AG10803 (cell line): ENCODE results near the gene GALNT2.

Source experiments
- DNase-seq: peaks from one replicate; pipeline ENCODE4 v3.0.0; 2010; ENCODE audit warnings: low read depth
- H3K4me3 ChIP-seq: 2 replicates; pipeline ENCODE4 v1.5.1; 2011; ENCODE audit warnings: mild to moderate bottlenecking, low read length, control low read depth
- CTCF ChIP-seq: conservative IDR thresholded peaks from 2 replicates; pipeline ENCODE4 v1.5.1; 2011; ENCODE audit warnings: mild to moderate bottlenecking, low read length, control low read depth, inconsistent platforms

Gene GALNT2

DNA sequence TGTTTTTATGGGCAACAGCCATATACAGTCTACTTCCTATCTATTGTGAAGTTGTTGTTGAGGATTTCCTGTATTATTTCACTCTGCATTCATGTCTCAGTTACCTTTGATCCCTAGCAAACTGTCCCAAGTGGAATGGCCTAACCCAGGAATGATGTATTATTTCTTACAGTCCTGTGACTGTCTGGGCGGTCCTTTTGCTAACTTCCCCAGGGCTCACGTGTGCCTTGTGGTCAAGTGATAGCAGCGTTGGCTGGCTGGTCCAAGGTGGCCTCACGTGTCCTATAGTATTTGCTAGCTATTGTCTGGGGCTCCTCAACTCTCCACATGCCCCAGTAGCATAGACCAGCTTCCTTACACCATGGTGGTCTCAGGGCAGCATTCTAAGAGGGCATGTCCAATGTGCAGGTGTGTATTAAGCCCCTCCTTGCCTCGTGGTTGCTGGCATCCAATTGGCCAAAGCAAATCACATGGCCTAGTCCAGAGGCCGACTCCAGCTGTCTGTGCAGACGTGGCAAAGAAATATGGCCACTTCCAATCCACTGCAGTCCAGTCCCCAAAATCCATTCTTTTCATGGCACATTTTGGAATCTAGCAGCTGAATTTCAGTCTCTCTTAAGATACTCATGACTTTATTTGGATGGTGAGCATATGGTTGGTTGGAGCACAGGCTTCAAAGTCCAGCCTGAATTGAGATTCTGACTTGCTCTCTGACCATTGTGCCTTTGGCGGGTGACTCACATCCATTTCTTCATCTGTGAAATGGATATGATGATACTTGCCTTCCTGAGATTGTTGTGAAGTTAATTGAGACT lies 94.1 kb downstream of the GALNT2 start:
- H3K4me3 ChIP-seq: no peak overlapping the region
- DNase-seq: no peak
- no peak for TF ChIP-seq CTCF

DNA sequence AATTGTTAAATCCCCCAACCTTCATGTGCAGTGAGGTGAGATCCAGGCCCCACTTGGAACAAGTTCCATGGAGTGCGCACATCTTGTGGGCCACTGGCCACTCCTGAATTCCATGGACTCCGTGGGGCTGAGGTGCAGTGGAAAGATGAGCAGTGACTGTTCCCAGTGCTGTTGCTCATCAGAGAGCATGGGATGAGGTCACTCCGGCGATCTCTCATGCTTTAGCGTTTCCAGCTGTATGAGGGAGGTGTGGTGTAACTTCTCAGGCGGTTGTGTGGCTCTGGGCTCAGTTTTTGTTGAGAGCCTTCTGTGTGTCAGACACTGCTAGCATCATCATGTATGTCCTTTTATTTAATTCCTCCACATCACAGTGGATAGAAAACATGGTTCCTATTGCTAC lies 96.2 kb downstream of the GALNT2 start:
- DNase-seq: peak; percentile 88
- no peak for TF ChIP-seq CTCF
- no peak overlapping the region for H3K4me3 ChIP-seq

DNA sequence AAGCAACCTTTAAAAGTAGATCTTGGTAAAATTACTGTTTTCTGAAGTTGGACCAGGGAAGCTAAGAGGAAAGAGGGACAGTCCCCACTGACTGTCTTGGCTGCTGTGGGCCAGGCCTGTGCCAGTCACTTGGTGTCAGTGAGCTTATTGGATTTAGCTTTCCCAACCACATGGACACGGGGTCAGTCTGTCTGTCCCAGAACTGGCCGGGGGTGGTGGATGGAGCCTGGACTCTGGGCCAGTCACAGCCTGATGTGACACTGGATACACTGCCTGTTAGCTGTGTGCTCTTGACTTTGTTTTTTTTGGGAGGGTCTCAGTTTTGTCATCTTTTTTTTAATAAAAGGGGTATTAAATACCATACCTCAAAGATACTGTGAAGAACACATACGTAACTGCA lies 96.7 kb downstream of the GALNT2 start:
- no peak for DNase-seq
- no peak overlapping the region for H3K4me3 ChIP-seq
- no peak for TF ChIP-seq CTCF

- no peak for DNase-seq
- TF ChIP-seq CTCF: no peak
- no peak overlapping the region for H3K4me3 ChIP-seq
Observed at GRCh38 chr1:230165536-230165935, 98.5 kb downstream of the GALNT2 start.

DNA sequence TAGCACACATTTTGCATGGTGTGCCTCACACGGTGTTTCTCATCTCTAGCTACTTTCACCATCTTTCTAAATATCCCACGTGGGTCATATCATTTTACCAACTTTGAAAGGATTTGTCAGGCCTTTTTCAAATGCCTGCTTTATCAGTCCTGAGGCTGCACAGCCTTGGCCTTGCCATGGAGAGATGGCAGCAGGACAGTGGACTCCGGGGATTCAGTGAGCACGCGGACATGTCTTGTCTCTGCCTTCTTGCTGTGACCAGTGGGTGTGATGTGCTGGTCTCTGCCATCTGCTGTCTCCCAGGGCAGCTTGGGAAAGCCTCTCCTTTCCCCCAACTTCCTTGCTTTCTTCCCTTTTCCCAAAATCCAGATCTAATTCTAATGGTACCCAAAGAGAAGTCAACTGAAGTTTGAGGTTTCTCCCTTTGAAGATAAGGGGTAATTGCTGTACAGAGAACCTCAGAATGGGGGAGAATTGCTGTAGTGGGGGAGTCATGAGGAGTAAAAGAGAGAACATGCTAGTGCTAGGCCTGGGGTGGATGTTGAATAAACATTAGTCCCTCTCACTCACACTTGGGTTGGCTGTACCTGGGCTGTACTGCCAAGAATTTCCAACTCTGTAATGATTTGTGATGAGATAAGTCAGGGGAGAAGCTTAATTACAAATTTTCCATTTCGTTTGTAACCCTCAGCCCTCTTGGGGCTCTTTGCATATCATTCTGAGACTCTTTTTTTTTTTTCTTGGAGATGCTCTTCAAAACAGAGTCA lies 99.5 kb downstream of the GALNT2 start:
- DNase-seq: no peak
- no peak for TF ChIP-seq CTCF
- H3K4me3 ChIP-seq: no peak overlapping the region

GRCh38 chr1:230167419-230167852 lies 100.4 kb downstream of the GALNT2 start:
- peak; percentile 59 for TF ChIP-seq CTCF
- DNase-seq: peak; percentile 41
- H3K4me3 ChIP-seq: no peak overlapping the region
